HCT116 (cell line): ENCODE data around the gene RIC8B. TPM values are rescaled to one million over a fixed set of nuclear protein-coding genes. Genes with fewer than 3 reads are reported as not detected.

Source experiments
- ATAC-seq: fragments of 200-7000 bp; cut with Tn5 transposase; 2 replicates; pipeline ENCODE4 v1.9.1; 2020; ENCODE audit warnings: mild to moderate bottlenecking, moderate library complexity
- BruUV-seq: library from RNA; stranded (reverse); fragments of 400-500 nt; replicated peaks from 2 replicates; lab custom pipeline; 2021; lab: Mats Ljungman, UMichigan
- CTCF ChIA-PET: fragments of 300-600 bp; sonication (Branson Sonifier 250); formaldehyde crosslinking; loops from one replicate; lab custom pipeline; 2021; ENCODE audit warnings: antibody characterized with exemption; lab: Charles Lee
- POLR2A ChIA-PET: fragments of 300-600, 350-600 bp; sonication (Branson Sonifier 250); formaldehyde crosslinking; loops from one replicate; lab custom pipeline; 2021; ENCODE audit warnings: antibody characterized with exemption; lab: Charles Lee
- RAD21 ChIA-PET, 2 experiments: fragments of 300-600 bp; sonication (Branson Sonifier 250); formaldehyde crosslinking; loops; one replicate each; lab custom pipeline; 2023; ENCODE audit warnings: low total read pairs in 2 of 2; ENCODE audit not compliant: uncharacterized antibody in 2 of 2, unreplicated experiment in 2 of 2, low non-redundant PET in 1 of 2; lab: Charles Lee
- DNase-seq: peaks from one replicate; pipeline ENCODE4 v3.0.0-alpha.2; 2010; ENCODE audit warnings: low read depth, low spot score
- H2AFZ ChIP-seq: fragments of 200-600 bp; shearing (Covaris generic), sonication (generic); 2 replicates; pipeline ENCODE4 v1.6.1; 2017; ENCODE audit warnings: low read depth, mixed run types, mixed read lengths, antibody characterized with exemption, low read length; ENCODE audit not compliant: poor library complexity, severe bottlenecking
- H3K27ac ChIP-seq: 2 replicates; pipeline ENCODE4 v1.5.1; 2012; ENCODE audit warnings: low read depth, low read length
- H3K27me3 ChIP-seq: fragments of 200-600 bp; sonication (generic); 2 replicates; pipeline ENCODE4 v1.6.1; 2016; ENCODE audit warnings: mixed run types, low read length, mixed read lengths; ENCODE audit not compliant: insufficient read depth
- H3K36me3 ChIP-seq, 2 experiments: fragments of 200-500 bp in 1 of 2; fragments of 200-600 bp in 1 of 2; sonication (Bioruptor generic) in 1 of 2; sonication (generic) in 1 of 2; 2 replicates each; pipeline versions ENCODE4 v1.5.1 to v1.6.1; 2014 to 2016; ENCODE audit warnings: low read length in 2 of 2, inconsistent platforms in 1 of 2, mixed read lengths in 1 of 2, mixed run types in 1 of 2; ENCODE audit not compliant: insufficient read depth in 2 of 2, control insufficient read depth in 1 of 2
- H3K4me1 ChIP-seq, 2 experiments: fragments of 200-600 bp in 1 of 2; sonication (generic) in 1 of 2; 2 replicates each; pipeline versions ENCODE4 v1.5.1 to v1.6.1; 2012 to 2017; ENCODE audit warnings: low read length in 2 of 2, inconsistent platforms in 1 of 2, mild to moderate bottlenecking in 1 of 2, mixed read lengths in 1 of 2, mixed run types in 1 of 2, moderate library complexity in 1 of 2; ENCODE audit not compliant: insufficient read depth in 2 of 2, control insufficient read depth in 1 of 2
- H3K4me2 ChIP-seq: fragments of 200-600 bp; sonication (generic); 2 replicates; pipeline ENCODE4 v1.6.1; 2017; ENCODE audit warnings: mixed run types, low read length, mixed read lengths
- H3K4me3 ChIP-seq, 2 experiments: fragments of 200-600 bp in 1 of 2; sonication (generic) in 1 of 2; replicated peaks in 1 of 2; 2 replicates each; pipeline ENCODE4 v1.5.1; 2011 to 2016; ENCODE audit warnings: low read length in 2 of 2, control low read depth in 1 of 2, low read depth in 1 of 2, mild to moderate bottlenecking in 1 of 2, mixed read lengths in 1 of 2, mixed run types in 1 of 2
- H3K79me2 ChIP-seq: fragments of 200-600 bp; sonication (generic); 2 replicates; pipeline ENCODE4 v1.6.1; 2017; ENCODE audit warnings: mild to moderate bottlenecking, mixed run types, low read length, moderate library complexity, mixed read lengths; ENCODE audit not compliant: insufficient read depth
- H3K9ac ChIP-seq: fragments of 200-600 bp; sonication (generic); 2 replicates; pipeline ENCODE4 v1.6.1; 2016; ENCODE audit warnings: low read length, mixed read lengths
- H3K9me2 ChIP-seq: fragments of 200-600 bp; sonication (generic), shearing (Covaris generic); 2 replicates; pipeline ENCODE4 v1.6.1; 2017; ENCODE audit warnings: mixed run types, mild to moderate bottlenecking, moderate library complexity; ENCODE audit not compliant: insufficient read depth
- H3K9me3 ChIP-seq, 2 experiments: fragments of 200-500 bp in 1 of 2; fragments of 200-600 bp in 1 of 2; sonication (Bioruptor generic) in 1 of 2; sonication (generic) in 1 of 2; 2 replicates each; pipeline ENCODE4 v1.6.1; 2014 to 2017; ENCODE audit warnings: low read length in 2 of 2, mixed read lengths in 2 of 2, inconsistent platforms in 1 of 2, low read depth in 1 of 2, mild to moderate bottlenecking in 1 of 2, mixed run types in 1 of 2, moderate library complexity in 1 of 2; ENCODE audit not compliant: control insufficient read depth in 1 of 2, insufficient read depth in 1 of 2
- H4K20me1 ChIP-seq: fragments of 200-600 bp; sonication (generic), shearing (Covaris generic); 2 replicates; pipeline ENCODE4 v1.6.1; 2017; ENCODE audit warnings: mixed run types, mild to moderate bottlenecking, moderate library complexity; ENCODE audit not compliant: insufficient read depth
- CBX3 ChIP-seq: IDR thresholded peaks from 2 replicates; pipeline ENCODE4 v1.6.1; 2012; ENCODE audit warnings: low read depth
- EZH2 ChIP-seq: fragments of 200-600 bp; sonication (generic); IDR thresholded peaks from 2 replicates; pipeline ENCODE4 v1.6.1; 2017; ENCODE audit warnings: antibody characterized with exemption, mixed run types
- EZH2phosphoT487 ChIP-seq: fragments of 200-600 bp; IDR thresholded peaks from 2 replicates; pipeline ENCODE4 v1.6.1; 2018; ENCODE audit warnings: antibody characterized with exemption, borderline replicate concordance
- FOSL1 ChIP-seq: IDR thresholded peaks from 2 replicates; pipeline ENCODE4 v1.6.1; 2012; ENCODE audit warnings: low read depth
- JUND ChIP-seq: IDR thresholded peaks from 2 replicates; pipeline ENCODE4 v1.6.1; 2012
- SRF ChIP-seq: IDR thresholded peaks from 2 replicates; pipeline ENCODE4 v1.6.1; 2012; ENCODE audit warnings: low read depth
- ZBTB33 ChIP-seq: IDR thresholded peaks from 2 replicates; pipeline ENCODE4 v1.6.1; 2011; ENCODE audit warnings: mild to moderate bottlenecking, low read length, moderate library complexity; ENCODE audit not compliant: insufficient replicate concordance; ENCODE audit errors: extremely low read depth
- ZFX ChIP-seq: fragments of 450-650 bp; IDR thresholded peaks from 2 replicates; pipeline ENCODE4 v1.6.1; 2017
- intact Hi-C: fragments of 100-400 bp; cut with micrococcal nuclease; formaldehyde crosslinking; loops from 2 replicates; pipeline ENCODE4 v1.10.0; 2022
- total RNA-seq: library from RNA; stranded (reverse); gene quantifications from one replicate; pipeline ENCODE4 v1.2.1, GENCODE V29; 2021; ENCODE audit not compliant: unreplicated experiment
- TF ChIP-seq, protein P1 (sequence below): IDR thresholded peaks from 2 replicates; pipeline ENCODE4 v1.6.1; 2012
- TF ChIP-seq, protein P2 (sequence below): IDR thresholded peaks from 2 replicates; pipeline ENCODE4 v1.6.1; 2012; ENCODE audit warnings: low read depth

Gene RIC8B
- total RNA-seq, 1 experiment from 2014 or later, result 16.7 TPM

DNA sequence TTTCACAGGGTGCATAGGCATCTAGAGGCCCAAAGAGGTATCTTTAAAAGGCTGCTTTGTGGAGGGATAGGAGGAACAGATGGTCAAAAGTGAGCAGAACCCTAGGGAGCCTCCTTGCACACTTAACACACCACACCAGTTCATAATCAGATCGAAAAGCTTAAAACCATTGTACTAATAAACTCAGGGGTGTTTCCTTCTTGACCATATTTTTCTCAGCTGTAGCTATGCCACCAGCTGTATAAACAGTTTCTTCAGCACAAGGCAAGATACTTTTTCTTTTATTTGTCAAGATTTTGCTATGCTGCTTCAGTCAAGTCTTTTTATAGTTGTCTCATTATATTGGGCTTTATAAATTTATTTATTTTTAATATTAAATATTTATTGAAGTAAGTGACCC lies 88.7 kb downstream of the RIC8B start:
- Histone ChIP-seq H3K27ac (no peak overlapping the region), H4K20me1 (no peaks in the 10 kb centered on the region), H3K9ac (no peak overlapping the region), H3K27me3 (no peaks in the 10 kb centered on the region), H3K4me2 (no peak overlapping the region), H3K9me2 (no peaks in the 10 kb centered on the region), H3K36me3 (no peaks in the 10 kb centered on the region; a peak in 1 of 4 replicates), H3K79me2 (no peaks in the 10 kb centered on the region), H3K4me1 (0 out of 4 replicates have a peak, but pooled peaks cover 0 to 3% of the 10 kb centered on the region in 2 experiments), H3K4me3 (no peak overlapping the region), H2AFZ (no peak overlapping the region), H3K9me3 (no peaks in the 10 kb centered on the region)
- DNase-seq (no peak), ATAC-seq (no peak)
- intact Hi-C loops, result no loop called here
- BruUV-seq, result no TSS peak
- no peak for TF ChIP-seq EZH2
- no peak for TF ChIP-seq ZBTB33
- no peak for TF ChIP-seq EZH2phosphoT487
- TF ChIP-seq FOSL1, result no peak
- no peak for TF ChIP-seq CBX3
- no peak for TF ChIP-seq JUND
- TF ChIP-seq, protein P1, sequence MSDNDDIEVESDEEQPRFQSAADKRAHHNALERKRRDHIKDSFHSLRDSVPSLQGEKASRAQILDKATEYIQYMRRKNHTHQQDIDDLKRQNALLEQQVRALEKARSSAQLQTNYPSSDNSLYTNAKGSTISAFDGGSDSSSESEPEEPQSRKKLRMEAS, result no peak
- TF ChIP-seq, protein P2, sequence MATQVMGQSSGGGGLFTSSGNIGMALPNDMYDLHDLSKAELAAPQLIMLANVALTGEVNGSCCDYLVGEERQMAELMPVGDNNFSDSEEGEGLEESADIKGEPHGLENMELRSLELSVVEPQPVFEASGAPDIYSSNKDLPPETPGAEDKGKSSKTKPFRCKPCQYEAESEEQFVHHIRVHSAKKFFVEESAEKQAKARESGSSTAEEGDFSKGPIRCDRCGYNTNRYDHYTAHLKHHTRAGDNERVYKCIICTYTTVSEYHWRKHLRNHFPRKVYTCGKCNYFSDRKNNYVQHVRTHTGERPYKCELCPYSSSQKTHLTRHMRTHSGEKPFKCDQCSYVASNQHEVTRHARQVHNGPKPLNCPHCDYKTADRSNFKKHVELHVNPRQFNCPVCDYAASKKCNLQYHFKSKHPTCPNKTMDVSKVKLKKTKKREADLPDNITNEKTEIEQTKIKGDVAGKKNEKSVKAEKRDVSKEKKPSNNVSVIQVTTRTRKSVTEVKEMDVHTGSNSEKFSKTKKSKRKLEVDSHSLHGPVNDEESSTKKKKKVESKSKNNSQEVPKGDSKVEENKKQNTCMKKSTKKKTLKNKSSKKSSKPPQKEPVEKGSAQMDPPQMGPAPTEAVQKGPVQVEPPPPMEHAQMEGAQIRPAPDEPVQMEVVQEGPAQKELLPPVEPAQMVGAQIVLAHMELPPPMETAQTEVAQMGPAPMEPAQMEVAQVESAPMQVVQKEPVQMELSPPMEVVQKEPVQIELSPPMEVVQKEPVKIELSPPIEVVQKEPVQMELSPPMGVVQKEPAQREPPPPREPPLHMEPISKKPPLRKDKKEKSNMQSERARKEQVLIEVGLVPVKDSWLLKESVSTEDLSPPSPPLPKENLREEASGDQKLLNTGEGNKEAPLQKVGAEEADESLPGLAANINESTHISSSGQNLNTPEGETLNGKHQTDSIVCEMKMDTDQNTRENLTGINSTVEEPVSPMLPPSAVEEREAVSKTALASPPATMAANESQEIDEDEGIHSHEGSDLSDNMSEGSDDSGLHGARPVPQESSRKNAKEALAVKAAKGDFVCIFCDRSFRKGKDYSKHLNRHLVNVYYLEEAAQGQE, result no peak
- TF ChIP-seq SRF, result no peak
- TF ChIP-seq ZFX, result no peak
- RAD21 ChIA-PET, result no interaction called here
- CTCF ChIA-PET, result no interaction called here
- POLR2A ChIA-PET, result no interaction called here
